Esophagus muscularis mucosa (tissue), 2 donors: Measurements from ENCODE around the gene RAB29.

ENCODE experiments used
- EP300 ChIP-seq: sonication (generic); formaldehyde crosslinking; IDR thresholded peaks from one replicate; pipeline ENCODE4 v1.6.1; 2017; ENCODE audit warnings: antibody characterized with exemption
- POLR2A ChIP-seq: fragments of 450-650 bp; IDR thresholded peaks from one replicate; pipeline ENCODE4 v1.6.1; 2017; ENCODE audit warnings: antibody characterized with exemption, moderate library complexity, mild to moderate bottlenecking, low read depth

GRCh38 chr1:205748403-205749233 lies 26.7 kb downstream of the RAB29 start:
- TF ChIP-seq POLR2A (no peak), EP300 (no peak)
